PFSK-1 (cell line): ENCODE measurements around the gene CTXN1.

Experiments
- FOXP2 ChIP-seq: optimal IDR thresholded peaks from 2 replicates; pipeline ENCODE3; 2011; ENCODE audit warnings: borderline replicate concordance, control low read depth, inconsistent platforms; ENCODE audit not compliant: insufficient read depth; ENCODE audit errors: extremely low read length, extremely low read depth
- POLR2AphosphoS5 ChIP-seq: IDR thresholded peaks from 2 replicates; pipeline ENCODE4 v1.6.1; 2012; ENCODE audit warnings: low read depth, mild to moderate bottlenecking, control low read depth, low read length, moderate library complexity
- SIN3A ChIP-seq: IDR thresholded peaks from 2 replicates; pipeline ENCODE4 v1.6.1; 2012; ENCODE audit warnings: mild to moderate bottlenecking, low read length, moderate library complexity, borderline replicate concordance; ENCODE audit not compliant: insufficient read depth
- TAF1 ChIP-seq: IDR thresholded peaks from 2 replicates; pipeline ENCODE4 v1.6.1; 2012; ENCODE audit warnings: low read length, control low read depth, borderline replicate concordance; ENCODE audit not compliant: insufficient read depth
- TF ChIP-seq, protein P1 (sequence below), 2 experiments: IDR thresholded peaks; 2 replicates each; pipeline versions ENCODE4 v1.6.1 to v1.8.0; 2011 to 2012; ENCODE audit warnings: low read depth in 2 of 2, low read length in 2 of 2, control low read depth in 1 of 2, inconsistent platforms in 1 of 2, mild to moderate bottlenecking in 1 of 2, moderate library complexity in 1 of 2; ENCODE audit not compliant: insufficient read depth in 1 of 2

The CTXN1 gene

DNA sequence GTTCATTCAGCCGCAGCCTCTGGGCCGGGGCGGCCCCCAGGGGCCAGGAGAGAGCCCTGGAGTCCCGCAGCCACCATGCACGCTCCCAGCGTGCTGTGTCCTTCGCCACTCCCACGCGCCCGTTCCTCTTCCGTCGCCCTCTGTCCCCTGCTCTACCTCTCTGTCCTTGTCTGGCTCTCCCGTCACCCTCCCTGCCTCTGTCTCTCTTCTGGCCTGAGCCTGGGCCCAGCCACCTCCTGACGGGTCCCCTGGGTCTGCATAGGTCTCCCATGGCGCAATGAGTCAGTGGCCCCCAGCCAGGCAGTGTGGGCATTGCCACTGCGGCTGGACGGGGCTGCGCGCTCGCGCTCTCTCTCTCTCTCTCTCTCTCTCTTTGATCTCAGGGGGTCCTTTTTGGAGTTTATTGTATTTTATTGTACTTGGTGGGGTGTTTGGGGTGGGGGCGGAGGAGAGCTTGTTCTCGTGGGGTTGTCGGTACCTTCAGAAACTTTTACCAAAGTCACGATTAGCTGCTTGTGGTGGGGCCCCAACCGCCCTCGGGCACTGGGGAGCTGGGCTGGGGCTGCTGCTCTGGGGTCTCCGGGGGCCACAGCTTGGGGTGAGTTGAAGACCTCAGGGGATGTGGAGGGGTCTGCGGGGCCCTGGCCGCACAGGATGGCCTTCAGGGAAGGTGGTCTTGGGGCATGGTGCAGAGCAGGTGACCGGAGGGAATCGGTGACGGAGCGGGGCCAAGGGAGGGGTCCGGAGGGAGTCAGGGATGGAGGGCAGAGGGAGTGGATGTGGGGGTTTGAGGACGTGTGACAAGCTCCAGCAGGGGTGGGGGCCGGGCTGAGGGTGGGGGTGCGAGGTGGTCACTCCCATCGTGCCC, 13.0 kb downstream of the CTXN1 start:
- peak; percentile 8; the same call in 1 of the 2 replicates for TF ChIP-seq SIN3A
- TF ChIP-seq FOXP2: no peak

DNA sequence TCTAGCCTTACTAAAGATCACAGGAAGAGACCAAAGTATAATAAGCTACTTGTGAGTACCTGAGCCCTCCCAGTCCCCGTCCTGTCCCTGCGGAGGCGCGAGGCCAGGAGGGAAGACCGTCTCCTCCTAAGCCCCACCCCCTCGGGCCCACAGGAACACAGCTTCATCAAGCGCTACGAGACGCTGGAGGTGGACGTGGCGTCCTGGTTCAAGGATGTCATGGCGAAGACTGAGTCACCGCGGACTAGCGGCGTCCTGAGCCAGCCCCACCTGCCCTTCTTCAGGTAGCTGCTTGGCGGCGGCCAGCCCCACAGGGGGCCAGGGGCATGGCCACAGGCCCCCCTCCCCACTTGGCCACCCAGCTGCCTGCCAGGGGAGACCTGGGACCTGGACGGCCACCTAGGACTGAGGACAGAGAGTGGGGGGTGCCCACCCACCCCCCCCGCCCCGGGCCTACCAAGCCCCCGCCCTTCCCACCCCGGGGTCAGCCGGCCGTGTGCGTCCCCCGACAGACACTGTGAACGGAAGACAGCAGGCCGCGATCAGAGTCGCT, 13.7 kb downstream of the CTXN1 start:
- TF ChIP-seq TAF1 (no peak), FOXP2 (no peak), SIN3A (no peak), POLR2AphosphoS5 (no peak)
- TF ChIP-seq, protein P1, sequence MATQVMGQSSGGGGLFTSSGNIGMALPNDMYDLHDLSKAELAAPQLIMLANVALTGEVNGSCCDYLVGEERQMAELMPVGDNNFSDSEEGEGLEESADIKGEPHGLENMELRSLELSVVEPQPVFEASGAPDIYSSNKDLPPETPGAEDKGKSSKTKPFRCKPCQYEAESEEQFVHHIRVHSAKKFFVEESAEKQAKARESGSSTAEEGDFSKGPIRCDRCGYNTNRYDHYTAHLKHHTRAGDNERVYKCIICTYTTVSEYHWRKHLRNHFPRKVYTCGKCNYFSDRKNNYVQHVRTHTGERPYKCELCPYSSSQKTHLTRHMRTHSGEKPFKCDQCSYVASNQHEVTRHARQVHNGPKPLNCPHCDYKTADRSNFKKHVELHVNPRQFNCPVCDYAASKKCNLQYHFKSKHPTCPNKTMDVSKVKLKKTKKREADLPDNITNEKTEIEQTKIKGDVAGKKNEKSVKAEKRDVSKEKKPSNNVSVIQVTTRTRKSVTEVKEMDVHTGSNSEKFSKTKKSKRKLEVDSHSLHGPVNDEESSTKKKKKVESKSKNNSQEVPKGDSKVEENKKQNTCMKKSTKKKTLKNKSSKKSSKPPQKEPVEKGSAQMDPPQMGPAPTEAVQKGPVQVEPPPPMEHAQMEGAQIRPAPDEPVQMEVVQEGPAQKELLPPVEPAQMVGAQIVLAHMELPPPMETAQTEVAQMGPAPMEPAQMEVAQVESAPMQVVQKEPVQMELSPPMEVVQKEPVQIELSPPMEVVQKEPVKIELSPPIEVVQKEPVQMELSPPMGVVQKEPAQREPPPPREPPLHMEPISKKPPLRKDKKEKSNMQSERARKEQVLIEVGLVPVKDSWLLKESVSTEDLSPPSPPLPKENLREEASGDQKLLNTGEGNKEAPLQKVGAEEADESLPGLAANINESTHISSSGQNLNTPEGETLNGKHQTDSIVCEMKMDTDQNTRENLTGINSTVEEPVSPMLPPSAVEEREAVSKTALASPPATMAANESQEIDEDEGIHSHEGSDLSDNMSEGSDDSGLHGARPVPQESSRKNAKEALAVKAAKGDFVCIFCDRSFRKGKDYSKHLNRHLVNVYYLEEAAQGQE (IDR thresholded peaks at IDR 0.05; ENCODE audit: insufficient read depth in 1 of 2, low read depth in 2 of 2, low read length in 2 of 2): no peak

DNA sequence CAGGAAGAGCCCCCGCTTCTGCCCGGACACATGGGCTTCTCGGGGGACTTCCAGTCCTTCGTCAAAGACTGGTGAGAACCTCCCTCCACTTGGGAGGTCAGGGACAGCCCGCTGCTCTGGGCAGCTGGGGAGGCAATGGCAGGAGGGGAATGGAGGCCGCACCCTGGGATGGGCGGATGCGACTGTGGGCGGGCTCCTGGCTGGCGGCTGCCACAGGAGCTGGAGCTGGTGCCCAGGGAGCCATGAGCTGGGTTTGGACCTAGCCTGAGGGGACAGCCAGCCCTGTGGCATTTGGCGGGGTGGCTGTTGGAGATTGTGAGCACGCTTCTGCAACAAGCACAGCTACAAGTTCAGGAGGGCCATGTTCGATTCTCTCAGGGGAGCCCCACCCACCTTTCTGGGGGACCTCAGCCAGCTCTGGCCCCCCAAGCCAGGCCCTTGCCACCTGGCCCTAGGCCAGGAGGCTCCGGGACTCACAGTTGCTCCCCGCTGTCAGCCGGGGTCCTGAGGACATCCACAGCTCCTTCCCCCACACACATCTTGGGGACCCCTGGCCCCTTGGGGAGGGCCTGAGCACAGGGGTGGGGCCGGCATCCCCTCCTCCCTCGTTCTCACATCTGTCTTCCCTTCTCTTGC, 14.3 kb downstream of the CTXN1 start:
- TF ChIP-seq SIN3A: no peak
- TF ChIP-seq, protein P1 (IDR thresholded peaks at IDR 0.05; ENCODE audit: insufficient read depth in 1 of 2, low read depth in 2 of 2, low read length in 2 of 2): no peak
- TF ChIP-seq POLR2AphosphoS5: no peak
- TF ChIP-seq FOXP2: no peak
- no peak for TF ChIP-seq TAF1

DNA sequence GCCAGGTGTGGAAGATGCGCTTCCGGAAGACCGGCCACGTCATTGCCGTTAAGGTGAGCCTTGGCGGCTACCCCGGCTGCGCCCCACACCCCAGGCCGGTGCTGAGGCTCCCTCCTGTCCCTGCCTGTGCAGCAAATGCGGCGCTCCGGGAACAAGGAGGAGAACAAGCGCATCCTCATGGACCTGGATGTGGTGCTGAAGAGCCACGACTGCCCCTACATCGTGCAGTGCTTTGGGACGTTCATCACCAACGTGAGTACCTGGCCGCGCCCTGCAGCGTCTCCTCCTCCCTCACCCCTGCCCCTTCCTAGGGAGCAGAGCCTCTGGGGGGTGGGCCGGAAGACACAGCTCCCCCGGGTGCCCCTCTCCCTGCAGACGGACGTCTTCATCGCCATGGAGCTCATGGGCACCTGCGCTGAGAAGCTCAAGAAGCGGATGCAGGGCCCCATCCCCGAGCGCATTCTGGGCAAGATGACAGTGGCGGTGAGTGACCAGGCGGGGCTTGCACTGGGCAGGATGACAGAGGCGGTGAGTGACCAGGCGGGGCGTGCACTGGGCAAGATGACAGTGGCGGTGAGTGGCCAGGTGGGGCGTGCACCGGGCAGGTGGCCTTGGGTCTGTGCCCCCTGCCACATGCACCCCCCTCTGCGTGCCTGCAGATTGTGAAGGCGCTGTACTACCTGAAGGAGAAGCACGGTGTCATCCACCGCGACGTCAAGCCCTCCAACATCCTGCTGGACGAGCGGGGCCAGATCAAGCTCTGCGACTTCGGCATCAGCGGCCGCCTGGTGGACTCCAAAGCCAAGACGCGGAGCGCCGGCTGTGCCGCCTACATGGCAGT, 15.4 kb downstream of the CTXN1 start:
- TF ChIP-seq POLR2AphosphoS5: 0 out of 2 replicates have a peak, but pooled peaks have one; percentile 36
- TF ChIP-seq, protein P1 (IDR thresholded peaks at IDR 0.05; ENCODE audit: insufficient read depth in 1 of 2, low read depth in 2 of 2, low read length in 2 of 2): no peak
- no peak for TF ChIP-seq TAF1
- no peak for TF ChIP-seq FOXP2
- TF ChIP-seq SIN3A: no peak
